K562 (cell line): ENCODE measurements around the gene USP24. TPM values are rescaled to one million over a fixed set of nuclear protein-coding genes. Genes with fewer than 3 reads are reported as not detected.

ENCODE experiments used
- BMI1 ChIP-seq: fragments of 150-350 bp; IDR thresholded peaks from 2 replicates; pipeline ENCODE4 v1.6.1; 2014; ENCODE audit warnings: low read length
- CBX3 ChIP-seq, 2 experiments: IDR thresholded peaks; 1 replicate in 1 of 2; 2 replicates in 1 of 2; pipeline ENCODE4 v1.6.1; 2012; ENCODE audit warnings: inconsistent platforms in 2 of 2, low read length in 2 of 2, borderline replicate concordance in 1 of 2, control low read depth in 1 of 2
- CTCF ChIP-seq, 3 experiments: IDR thresholded peaks in 2 of 3; conservative IDR thresholded peaks in 1 of 3; 2 replicates each; pipeline ENCODE4 v1.5.1; 2011 to 2012; ENCODE audit warnings: low read length in 3 of 3, mild to moderate bottlenecking in 3 of 3, control low read depth in 2 of 3, improper control_type of control experiment in 1 of 3, inconsistent platforms in 1 of 3, low read depth in 1 of 3, mixed read lengths in 1 of 3, moderate library complexity in 1 of 3; ENCODE audit not compliant: insufficient read depth in 2 of 3
- ELK3 ChIP-seq: fragments of 450-650 bp; formaldehyde crosslinking; IDR thresholded peaks from 2 replicates; pipeline ENCODE4 v1.4.0; 2020; ENCODE audit warnings: mild to moderate bottlenecking
- EZH2 ChIP-seq: IDR thresholded peaks from 2 replicates; pipeline ENCODE4 v1.6.1; 2012; ENCODE audit warnings: low read depth, mild to moderate bottlenecking, inconsistent platforms, low read length, borderline replicate concordance
- HDGF ChIP-seq: fragments of 450-650 bp; IDR thresholded peaks from 2 replicates; pipeline ENCODE4 v1.6.1; 2016
- KLF13 ChIP-seq: fragments of 450-650 bp; IDR thresholded peaks from 2 replicates; pipeline ENCODE4 v1.6.1; 2016; ENCODE audit warnings: missing genetic modification characterization, low read depth, mild to moderate bottlenecking, missing compliant biosample characterization, moderate library complexity, borderline replicate concordance
- MYBL2 ChIP-seq, 2 experiments: fragments of 450-650 bp in 1 of 2; sonication (generic) in 1 of 2; formaldehyde crosslinking in 1 of 2; IDR thresholded peaks; 2 replicates each; pipeline versions ENCODE4 v1.6.1 to v1.8.1; 2017 to 2022; ENCODE audit warnings: borderline replicate concordance in 1 of 2, inconsistent platforms in 1 of 2, low read depth in 1 of 2, mild to moderate bottlenecking in 1 of 2, missing genetic modification reagents in 1 of 2, moderate library complexity in 1 of 2
- NFIX ChIP-seq: fragments of 250-450 bp; sonication (Bioruptor Pico); IDR thresholded peaks from 2 replicates; pipeline ENCODE4 v1.4.0; 2020; ENCODE audit warnings: low read depth, mild to moderate bottlenecking, moderate library complexity
- SIN3A ChIP-seq, 2 experiments: fragments of 150-350 bp in 1 of 2; IDR thresholded peaks; 2 replicates each; pipeline ENCODE4 v1.6.1; 2011 to 2016; ENCODE audit warnings: borderline replicate concordance in 2 of 2, low read depth in 2 of 2, low read length in 2 of 2, mild to moderate bottlenecking in 2 of 2, moderate library complexity in 2 of 2; ENCODE audit not compliant: control insufficient read depth in 1 of 2
- ZEB2 ChIP-seq: fragments of 450-650 bp; IDR thresholded peaks from 2 replicates; pipeline ENCODE4 v1.6.1; 2016
- ZNF354B ChIP-seq: fragments of 250-450 bp; sonication (Bioruptor Pico); IDR thresholded peaks from 2 replicates; pipeline ENCODE4 v1.4.0; 2020
- ZNF584 ChIP-seq: fragments of 200-800 bp; sonication (Bioruptor generic); IDR thresholded peaks from 2 replicates; pipeline ENCODE4 v1.6.1; 2016; ENCODE audit warnings: low read depth, mild to moderate bottlenecking, missing genetic modification characterization, missing compliant biosample characterization
- polyA plus RNA-seq, 8 experiments: library from polyadenylated mRNA; depleted of rRNA in 4 of 8; stranded (reverse) in 5 of 8; unstranded in 3 of 8; fragments of >200 nt; fragmentation: Nextera tagmentation in 2 of 8; fragmentation: Illumina TruSeq in 1 of 8; extraction: Ambion mirVana in 2 of 8; extraction: Trizol in 1 of 8; gene quantifications; 2 replicates each; pipeline versions ENCODE4 v1.2.1 to v1.2.3, GENCODE V29; 2011 to 2014; ENCODE audit warnings: inconsistent platforms in 1 of 8, missing spikeins in 1 of 8
- total RNA-seq, 7 experiments: library from RNA; depleted of rRNA in 6 of 7; stranded (reverse); fragments of >200 nt in 6 of 7; fragmentation: Illumina TruSeq in 2 of 7; extraction: Trizol in 2 of 7; gene quantifications; 2 replicates each; pipeline versions ENCODE4 v1.2.1 to v1.2.3, GENCODE V29; 2011 to 2021; ENCODE audit warnings: low replicate concordance in 1 of 7
- TF ChIP-seq, protein P1 (sequence below): sonication (generic); formaldehyde crosslinking; IDR thresholded peaks from 2 replicates; pipeline ENCODE4 v1.8.1; 2023; ENCODE audit warnings: mild to moderate bottlenecking, missing genetic modification reagents, moderate library complexity
- TF ChIP-seq, protein P2 (sequence below), 2 experiments: fragments of 450-650 bp; IDR thresholded peaks; 2 replicates each; pipeline ENCODE4 v1.6.1; 2018; ENCODE audit warnings: mild to moderate bottlenecking in 2 of 2, low read depth in 1 of 2; ENCODE audit not compliant: partially characterized antibody in 2 of 2
- TF ChIP-seq, protein P3 (sequence below), 2 experiments: fragments of 450-650 bp; conservative IDR thresholded peaks; 2 replicates each; pipeline ENCODE4 v1.6.1; 2017; ENCODE audit warnings: mild to moderate bottlenecking in 2 of 2, moderate library complexity in 2 of 2

The USP24 gene
- total and polyA plus RNA-seq, 9 of the 15 experiments (the other 6 are each of a cell fraction or from before 2014, with no cell fraction given), result 7.7 to 62.6 (median 36.8) TPM

GRCh38 chr1:55039342-55040082 is 175.7 kb downstream of the USP24 start, which contains the start of gene PCSK9 (continued):
- no peak for TF ChIP-seq MYBL2 (IDR thresholded peaks at IDR 0.05; ENCODE audit: low read depth)
- 0 out of 2 replicates have a peak, but pooled peaks have one; percentile 50 for TF ChIP-seq MYBL2 (CRISPR knock-in tag; IDR thresholded peaks at IDR 0.05; ENCODE audit: borderline replicate concordance)
- TF ChIP-seq, protein P1, sequence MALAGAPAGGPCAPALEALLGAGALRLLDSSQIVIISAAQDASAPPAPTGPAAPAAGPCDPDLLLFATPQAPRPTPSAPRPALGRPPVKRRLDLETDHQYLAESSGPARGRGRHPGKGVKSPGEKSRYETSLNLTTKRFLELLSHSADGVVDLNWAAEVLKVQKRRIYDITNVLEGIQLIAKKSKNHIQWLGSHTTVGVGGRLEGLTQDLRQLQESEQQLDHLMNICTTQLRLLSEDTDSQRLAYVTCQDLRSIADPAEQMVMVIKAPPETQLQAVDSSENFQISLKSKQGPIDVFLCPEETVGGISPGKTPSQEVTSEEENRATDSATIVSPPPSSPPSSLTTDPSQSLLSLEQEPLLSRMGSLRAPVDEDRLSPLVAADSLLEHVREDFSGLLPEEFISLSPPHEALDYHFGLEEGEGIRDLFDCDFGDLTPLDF (CRISPR knock-in tag), result no peak
- no peak for TF ChIP-seq NFIX (CRISPR knock-in tag)
- TF ChIP-seq HDGF, result no peak
- no peak for TF ChIP-seq CTCF (IDR thresholded peaks at IDR 0.05 in 2 of 3, conservative IDR thresholded peaks at IDR 0.05 in 1 of 3; ENCODE audit: insufficient read depth in 2 of 3, low read depth in 1 of 3, low read length in 3 of 3)
- no peak for TF ChIP-seq ELK3 (CRISPR knock-in tag)
- TF ChIP-seq, protein P2, sequence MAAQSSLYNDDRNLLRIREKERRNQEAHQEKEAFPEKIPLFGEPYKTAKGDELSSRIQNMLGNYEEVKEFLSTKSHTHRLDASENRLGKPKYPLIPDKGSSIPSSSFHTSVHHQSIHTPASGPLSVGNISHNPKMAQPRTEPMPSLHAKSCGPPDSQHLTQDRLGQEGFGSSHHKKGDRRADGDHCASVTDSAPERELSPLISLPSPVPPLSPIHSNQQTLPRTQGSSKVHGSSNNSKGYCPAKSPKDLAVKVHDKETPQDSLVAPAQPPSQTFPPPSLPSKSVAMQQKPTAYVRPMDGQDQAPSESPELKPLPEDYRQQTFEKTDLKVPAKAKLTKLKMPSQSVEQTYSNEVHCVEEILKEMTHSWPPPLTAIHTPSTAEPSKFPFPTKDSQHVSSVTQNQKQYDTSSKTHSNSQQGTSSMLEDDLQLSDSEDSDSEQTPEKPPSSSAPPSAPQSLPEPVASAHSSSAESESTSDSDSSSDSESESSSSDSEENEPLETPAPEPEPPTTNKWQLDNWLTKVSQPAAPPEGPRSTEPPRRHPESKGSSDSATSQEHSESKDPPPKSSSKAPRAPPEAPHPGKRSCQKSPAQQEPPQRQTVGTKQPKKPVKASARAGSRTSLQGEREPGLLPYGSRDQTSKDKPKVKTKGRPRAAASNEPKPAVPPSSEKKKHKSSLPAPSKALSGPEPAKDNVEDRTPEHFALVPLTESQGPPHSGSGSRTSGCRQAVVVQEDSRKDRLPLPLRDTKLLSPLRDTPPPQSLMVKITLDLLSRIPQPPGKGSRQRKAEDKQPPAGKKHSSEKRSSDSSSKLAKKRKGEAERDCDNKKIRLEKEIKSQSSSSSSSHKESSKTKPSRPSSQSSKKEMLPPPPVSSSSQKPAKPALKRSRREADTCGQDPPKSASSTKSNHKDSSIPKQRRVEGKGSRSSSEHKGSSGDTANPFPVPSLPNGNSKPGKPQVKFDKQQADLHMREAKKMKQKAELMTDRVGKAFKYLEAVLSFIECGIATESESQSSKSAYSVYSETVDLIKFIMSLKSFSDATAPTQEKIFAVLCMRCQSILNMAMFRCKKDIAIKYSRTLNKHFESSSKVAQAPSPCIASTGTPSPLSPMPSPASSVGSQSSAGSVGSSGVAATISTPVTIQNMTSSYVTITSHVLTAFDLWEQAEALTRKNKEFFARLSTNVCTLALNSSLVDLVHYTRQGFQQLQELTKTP (IDR thresholded peaks at IDR 0.05; ENCODE audit: low read depth in 1 of 2, partially characterized antibody in 2 of 2), result peak in 1 of 2 experiments; percentile 30
- TF ChIP-seq, protein P3, sequence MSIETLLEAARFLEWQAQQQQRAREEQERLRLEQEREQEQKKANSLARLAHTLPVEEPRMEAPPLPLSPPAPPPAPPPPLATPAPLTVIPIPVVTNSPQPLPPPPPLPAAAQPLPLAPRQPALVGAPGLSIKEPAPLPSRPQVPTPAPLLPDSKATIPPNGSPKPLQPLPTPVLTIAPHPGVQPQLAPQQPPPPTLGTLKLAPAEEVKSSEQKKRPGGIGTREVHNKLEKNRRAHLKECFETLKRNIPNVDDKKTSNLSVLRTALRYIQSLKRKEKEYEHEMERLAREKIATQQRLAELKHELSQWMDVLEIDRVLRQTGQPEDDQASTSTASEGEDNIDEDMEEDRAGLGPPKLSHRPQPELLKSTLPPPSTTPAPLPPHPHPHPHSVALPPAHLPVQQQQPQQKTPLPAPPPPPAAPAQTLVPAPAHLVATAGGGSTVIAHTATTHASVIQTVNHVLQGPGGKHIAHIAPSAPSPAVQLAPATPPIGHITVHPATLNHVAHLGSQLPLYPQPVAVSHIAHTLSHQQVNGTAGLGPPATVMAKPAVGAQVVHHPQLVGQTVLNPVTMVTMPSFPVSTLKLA (conservative IDR thresholded peaks at IDR 0.05), result peak; percentile 42 to 43; a peak in 1 of 4 replicates
- TF ChIP-seq BMI1, result no peak
- TF ChIP-seq ZNF354B (CRISPR knock-in tag), result no peak
- no peak for TF ChIP-seq SIN3A (IDR thresholded peaks at IDR 0.05; ENCODE audit: borderline replicate concordance in 2 of 2, control insufficient read depth in 1 of 2, low read depth in 2 of 2, low read length in 2 of 2)
- TF ChIP-seq ZNF584 (CRISPR knock-in tag), result no peak
- no peak for TF ChIP-seq CBX3 (IDR thresholded peaks at IDR 0.05; ENCODE audit: borderline replicate concordance in 1 of 2, low read length in 2 of 2)
- no peak for TF ChIP-seq ZEB2
- no peak for TF ChIP-seq KLF13 (tag)
- no peak for TF ChIP-seq EZH2
